Measurements from ENCODE around the gene HES3. TPM values are rescaled to one million over a fixed set of nuclear protein-coding genes. Genes with fewer than 3 reads are reported as not detected.
A peak's percentile ranks its signal among the peaks of the same experiment; 100 is the strongest.

Gene HES3, protein sequence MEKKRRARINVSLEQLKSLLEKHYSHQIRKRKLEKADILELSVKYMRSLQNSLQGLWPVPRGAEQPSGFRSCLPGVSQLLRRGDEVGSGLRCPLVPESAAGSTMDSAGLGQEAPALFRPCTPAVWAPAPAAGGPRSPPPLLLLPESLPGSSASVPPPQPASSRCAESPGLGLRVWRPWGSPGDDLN
- not detected for total RNA-seq

DNA sequence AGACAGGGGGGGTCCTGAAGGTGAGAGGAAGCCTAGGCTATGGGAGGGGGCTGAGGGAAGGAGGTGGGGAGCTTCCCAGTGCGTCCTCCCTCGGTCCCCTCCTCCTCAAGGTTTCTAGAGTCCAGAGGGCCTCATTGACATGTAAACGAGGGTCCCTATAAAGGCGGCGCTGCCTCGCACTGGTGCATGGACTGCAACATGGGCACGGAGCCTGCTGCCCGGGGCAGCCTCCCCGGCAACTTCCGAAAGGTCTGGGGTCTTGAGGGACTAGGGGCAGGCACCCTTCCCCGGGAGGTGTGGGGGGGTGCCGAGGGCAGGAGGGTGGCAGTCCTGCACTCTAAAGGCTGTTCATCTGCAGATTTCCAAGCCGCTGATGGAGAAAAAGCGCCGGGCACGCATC, at the start of gene HES3:
Gene HES3 (plus strand): TSS at position 187 of the 400 bp plus-strand sequence. CDS start 187 bp downstream, at position 374.
- FAIRE-seq = no peak
- DNase-seq (ENCODE audit: low spot score in 2 of 2) = no peak

- FAIRE-seq (no peak), DNase-seq (ENCODE audit: low spot score in 2 of 2) (no peak)
Observed at GRCh38 chr1:6197746-6198427, 46.1 kb upstream of the HES3 start.

DNA sequence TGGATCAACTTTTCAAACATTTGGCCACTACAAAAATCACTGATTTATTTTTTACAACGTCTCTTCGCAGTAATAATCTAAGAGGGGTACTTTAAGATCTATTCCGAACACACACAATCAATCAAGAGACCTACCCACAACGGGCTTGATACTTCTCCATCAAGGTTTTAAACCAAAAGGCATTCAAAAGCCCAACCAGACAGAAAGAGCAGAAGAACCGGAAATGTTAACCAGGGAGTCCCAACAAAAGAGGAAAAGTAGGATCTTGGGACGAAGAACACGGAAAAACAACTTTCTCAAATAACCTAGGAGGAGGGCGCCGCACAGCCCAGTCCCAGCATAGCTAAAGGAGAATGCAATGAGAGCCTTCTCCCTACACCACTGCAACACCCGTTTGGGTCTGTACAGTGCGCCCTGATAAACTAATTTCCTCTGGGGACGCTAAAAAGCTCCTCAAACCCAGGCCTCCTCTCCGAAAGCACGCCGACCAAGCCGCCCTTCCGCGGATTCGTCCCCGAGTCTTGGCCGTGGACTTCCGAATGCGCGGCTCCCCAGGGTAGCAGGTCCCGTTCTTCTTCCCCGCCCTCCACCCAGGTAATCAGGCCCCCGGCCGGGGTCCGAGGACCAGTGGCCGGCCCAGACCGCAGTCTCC, 45.2 kb upstream of the HES3 start:
- DNase-seq (ENCODE audit: low spot score in 2 of 2) (no peak), FAIRE-seq (no peak)

DNA sequence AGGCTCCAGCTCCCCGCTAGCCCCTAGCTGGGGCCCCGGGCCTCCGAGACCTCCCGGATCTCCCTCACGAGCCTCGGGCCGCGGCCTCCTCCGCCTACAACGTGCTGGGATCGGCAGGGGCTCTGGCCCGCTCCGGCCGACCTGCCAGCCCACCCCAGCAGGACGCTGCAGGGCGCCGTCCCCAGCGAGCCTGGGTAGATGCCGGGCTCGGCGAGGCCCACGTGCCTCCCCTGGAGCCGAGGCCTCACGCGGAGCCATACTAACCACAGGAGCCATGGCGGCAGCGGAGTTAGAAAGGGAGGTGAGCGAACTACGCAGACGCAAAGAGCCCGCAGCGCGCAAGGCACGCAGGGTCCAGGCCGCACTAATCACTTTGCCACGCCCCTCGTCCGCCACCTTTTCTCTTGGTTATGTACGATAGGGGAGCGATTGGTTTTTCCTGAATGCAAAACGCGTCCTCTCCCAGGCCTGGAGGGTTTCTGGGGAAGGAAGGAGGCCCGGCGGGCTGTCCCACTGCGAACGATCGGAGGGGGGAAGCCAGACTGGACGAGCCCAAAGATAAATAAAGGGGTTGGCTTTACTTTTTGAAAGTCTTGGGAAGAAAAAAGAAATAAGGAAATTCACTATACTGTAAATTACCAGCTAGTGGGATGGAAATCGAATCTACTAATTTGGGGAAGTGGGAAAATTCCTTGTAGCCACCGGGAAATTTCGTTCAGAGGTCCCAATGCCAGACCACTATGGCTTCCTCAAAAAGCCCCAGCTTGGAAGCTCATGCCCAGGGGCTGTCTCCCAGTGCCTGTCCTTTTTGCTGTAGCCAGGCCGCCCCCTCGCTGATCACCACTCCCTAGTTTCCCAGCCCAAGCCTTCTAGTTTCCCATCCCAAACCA, 44.4 kb upstream of the HES3 start, which contains the start of gene RPL22:
Gene RPL22 (minus strand): TSS at position 298 of the 890 bp plus-strand sequence. CDS start 22 bp downstream, at position 276.
- DNase-seq (ENCODE audit: low spot score in 2 of 2) (peak; percentile 94 to 95), FAIRE-seq (peak; percentile 83)

GRCh38 chr1:6200188-6200809, 43.7 kb upstream of the HES3 start:
- no peak for FAIRE-seq
- no peak for DNase-seq (ENCODE audit: low spot score in 2 of 2)

DNA sequence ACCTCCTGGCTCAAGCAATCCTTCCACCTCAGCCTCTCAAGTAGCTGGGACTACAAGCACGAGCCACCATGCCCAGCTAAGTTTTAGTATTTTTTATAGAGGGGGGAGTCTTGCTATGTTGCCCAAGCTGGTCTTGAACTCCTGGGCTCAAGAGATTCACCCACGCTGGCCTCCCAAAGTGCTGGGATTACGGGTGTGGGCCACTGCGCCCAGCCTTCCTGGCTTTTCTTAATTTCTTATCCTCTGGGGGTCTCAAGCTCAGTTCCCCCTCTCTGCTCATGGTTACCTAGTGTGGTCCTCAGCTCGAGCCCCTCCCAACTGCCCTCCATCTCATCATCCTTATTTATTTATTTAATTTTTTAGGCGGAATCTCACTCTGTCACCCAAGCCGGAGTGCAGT, 41.7 kb upstream of the HES3 start:
- DNase-seq (ENCODE audit: low spot score in 2 of 2) = no peak
- no peak for FAIRE-seq

GRCh38 chr1:6205849-6206519, 38.0 kb upstream of the HES3 start, which contains the start of gene RNF207:
Gene RNF207 (plus strand): TSS chr1:6206119. CDS start chr1:6206536, 417 bp downstream.
- no peak for FAIRE-seq
- no peak for DNase-seq (ENCODE audit: low spot score in 2 of 2)

DNA sequence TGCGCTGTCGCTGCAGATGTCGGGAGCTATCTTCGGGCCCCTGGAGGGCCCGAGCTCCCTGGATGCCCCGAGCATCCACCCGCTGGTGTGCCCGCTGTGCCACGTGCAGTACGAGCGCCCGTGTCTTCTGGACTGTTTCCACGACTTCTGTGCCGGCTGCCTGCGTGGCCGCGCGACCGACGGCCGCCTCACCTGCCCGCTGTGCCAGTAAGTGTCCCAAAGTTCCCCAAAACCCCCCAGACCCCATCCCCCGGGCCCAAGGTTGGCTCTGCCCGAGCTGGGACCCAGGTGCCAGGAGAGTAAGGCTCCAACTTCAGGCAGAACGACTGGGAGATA, 37.5 kb upstream of the HES3 start:
- FAIRE-seq (no peak), DNase-seq (ENCODE audit: low spot score in 2 of 2) (no peak)

- no peak for FAIRE-seq
Observed at GRCh38 chr1:6207075-6207885, 36.7 kb upstream of the HES3 start.

DNA sequence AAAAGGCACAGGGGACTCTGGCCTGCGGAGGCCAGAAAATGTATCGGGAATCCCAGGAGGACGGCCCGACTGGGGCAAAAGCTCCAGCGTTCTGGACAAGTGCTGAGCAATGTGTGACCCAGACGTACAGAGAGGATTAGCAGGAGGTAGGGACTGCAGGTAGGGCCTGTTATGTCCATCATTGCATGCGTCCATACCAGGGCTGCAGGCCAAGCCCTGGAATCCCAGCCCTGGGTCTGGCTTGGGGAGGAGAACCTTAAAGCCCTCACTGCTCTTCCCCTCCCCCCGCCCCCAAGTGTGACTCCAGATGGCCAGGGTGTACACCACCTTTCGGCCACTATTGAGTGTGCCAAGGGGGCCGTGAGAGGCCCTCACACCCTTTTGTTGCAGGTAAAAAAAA, 36.1 kb upstream of the HES3 start:
- DNase-seq (ENCODE audit: low spot score in 2 of 2) = no peak
- no peak for FAIRE-seq

More at GRCh38 chr1:6207075-6207885, 36.7 kb upstream of the HES3 start:
- no peak for DNase-seq (ENCODE audit: low spot score in 2 of 2)

DNA sequence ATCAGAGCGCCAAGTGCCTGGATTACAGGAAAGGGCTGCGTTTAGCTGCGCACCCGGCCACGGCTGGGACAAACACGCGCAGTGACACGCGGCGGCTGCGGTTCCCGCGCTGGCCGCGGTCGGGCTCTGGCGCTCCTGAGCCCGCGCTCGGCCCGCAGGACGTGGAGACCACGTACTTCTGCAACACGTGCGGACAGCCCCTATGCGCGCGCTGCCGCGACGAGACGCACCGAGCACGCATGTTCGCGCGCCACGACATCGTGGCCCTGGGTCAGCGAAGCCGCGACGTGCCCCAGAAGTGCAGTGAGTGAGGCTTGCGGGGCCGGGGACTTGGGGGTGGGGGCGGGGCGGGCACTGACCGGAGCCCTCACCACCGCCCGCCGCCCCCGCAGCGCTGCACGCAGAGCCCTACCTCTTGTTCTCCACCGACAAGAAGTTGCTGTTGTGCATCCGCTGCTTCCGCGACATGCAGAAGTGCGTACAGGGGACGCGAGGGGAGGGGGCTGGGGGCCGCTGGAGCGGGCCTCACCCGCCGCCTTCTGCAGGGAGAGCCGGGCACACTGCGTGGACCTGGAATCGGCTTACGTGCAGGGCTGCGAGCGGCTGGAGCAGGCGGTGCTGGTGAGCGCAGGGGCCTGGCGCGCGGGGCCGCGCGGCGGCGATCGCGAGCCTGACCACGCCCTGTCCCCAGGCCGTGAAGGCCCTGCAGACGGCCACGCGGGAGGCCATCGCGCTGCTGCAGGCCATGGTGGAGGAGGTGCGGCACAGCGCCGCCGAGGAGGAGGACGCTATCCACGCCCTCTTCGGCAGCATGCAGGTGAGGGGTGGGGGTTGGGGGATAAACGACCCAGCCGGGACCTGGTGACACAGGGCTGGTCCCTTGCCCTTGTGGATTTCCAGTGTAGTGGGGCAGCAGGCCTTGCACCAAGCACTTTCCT, 35.0 kb upstream of the HES3 start:
- FAIRE-seq = no peak
- DNase-seq (ENCODE audit: low spot score in 2 of 2) = peak; percentile 73 to 83

DNA sequence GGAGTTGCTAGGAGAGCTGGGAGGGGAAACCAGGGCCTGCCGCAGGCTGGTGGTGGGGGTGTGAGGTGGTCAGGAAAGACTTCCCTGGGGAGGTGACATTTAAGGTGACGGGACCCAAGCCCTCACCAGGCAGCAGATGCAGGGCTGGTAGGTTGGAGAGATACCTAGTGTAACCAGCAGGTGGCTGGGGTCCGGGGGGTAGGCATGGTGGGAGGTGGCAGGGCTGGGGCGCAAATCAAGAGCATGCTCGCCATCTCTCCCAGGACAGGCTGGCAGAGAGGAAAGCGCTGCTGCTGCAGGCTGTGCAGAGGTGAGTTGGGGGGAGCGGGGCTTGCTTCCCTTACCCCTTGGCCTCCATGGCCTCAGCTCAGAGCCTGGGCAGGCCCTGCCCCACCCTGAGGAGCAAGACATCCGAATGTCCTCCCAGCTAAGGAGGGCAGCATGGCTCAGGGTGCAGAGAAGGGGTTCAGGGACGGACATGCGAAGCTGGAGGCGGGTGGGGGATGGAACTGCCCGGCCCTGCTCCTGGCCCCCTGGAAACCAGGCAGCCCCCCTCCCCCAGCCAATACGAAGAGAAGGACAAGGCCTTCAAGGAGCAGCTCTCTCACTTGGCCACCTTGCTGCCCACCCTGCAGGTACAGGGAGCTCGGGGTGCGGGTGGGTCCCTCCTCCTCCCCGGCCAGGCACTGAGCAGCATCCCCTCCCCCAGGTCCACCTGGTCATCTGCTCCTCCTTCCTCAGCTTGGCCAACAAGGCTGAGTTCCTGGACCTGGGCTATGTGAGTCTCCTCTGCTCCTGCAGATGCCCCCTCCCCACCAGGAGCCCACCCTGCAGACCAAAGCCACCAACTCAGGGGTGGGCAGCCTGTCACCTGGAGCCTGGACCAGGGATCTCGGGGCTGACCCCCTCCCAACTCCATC, 34.1 kb upstream of the HES3 start:
- FAIRE-seq = no peak
- DNase-seq (ENCODE audit: low spot score in 2 of 2) = no peak

DNA sequence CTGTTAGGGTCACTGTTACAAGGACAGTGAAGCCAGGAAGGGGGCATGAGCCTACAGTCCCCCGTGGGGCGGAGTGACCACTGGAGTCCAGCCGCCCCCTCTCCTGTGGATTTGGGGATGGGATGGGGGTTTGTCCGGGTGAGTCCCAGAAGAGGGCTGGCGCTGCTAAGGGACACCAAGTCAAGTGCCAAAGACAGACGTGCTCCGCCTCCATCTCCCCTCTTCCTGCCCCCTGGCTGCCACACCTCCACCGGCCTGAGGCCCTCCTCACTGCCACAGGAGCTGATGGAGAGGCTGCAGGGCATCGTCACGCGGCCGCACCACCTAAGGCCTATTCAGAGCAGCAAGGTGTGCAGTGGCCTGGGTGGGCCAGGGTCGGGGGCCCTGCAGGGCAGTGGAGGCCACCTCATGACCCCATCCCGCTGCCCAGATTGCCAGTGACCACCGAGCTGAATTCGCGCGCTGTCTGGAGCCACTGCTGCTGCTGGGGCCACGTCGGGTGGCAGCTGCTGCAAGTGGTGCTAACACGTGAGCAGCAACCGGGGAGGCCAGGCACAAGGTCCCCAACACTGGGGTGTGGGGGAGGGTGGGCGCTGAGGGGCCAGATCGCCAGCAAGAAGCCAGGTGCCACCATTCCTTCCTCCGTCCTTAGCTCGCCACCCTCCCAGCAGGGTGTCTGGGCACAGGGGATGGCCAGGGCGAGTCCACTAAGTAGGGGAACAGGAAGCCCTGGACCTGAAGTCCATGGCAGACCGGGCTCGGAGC, 33.2 kb upstream of the HES3 start:
- no peak for FAIRE-seq

GRCh38 chr1:6211731-6212130, 32.2 kb upstream of the HES3 start:
- no peak for DNase-seq (ENCODE audit: low spot score in 2 of 2)

More for the DNA sequence above, 33.2 kb upstream of the HES3 start:
- DNase-seq (ENCODE audit: low spot score in 2 of 2) = no peak

GRCh38 chr1:6212193-6212959, 31.6 kb upstream of the HES3 start:
- DNase-seq (ENCODE audit: low spot score in 2 of 2) (no peak), FAIRE-seq (no peak)

More at GRCh38 chr1:6211731-6212130, 32.2 kb upstream of the HES3 start:
- no peak for FAIRE-seq
